HepG2 (cell line): ENCODE data around the gene CORO1C. TPM values are rescaled to one million over a fixed set of nuclear protein-coding genes. Genes with fewer than 3 reads are reported as not detected.
A peak's percentile ranks its signal among the peaks of the same experiment; 100 is the strongest.

Experiments used
- CCDC6 ChIP-seq: sonication (generic); formaldehyde crosslinking; IDR thresholded peaks from 2 replicates; pipeline ENCODE4 v1.8.1; 2022; ENCODE audit warnings: mild to moderate bottlenecking, missing genetic modification reagents, moderate library complexity
- HNF1A ChIP-seq, 2 experiments: sonication (generic) in 1 of 2; formaldehyde crosslinking in 1 of 2; IDR thresholded peaks; 2 replicates each; pipeline versions ENCODE4 v1.4.0 to v1.6.1; 2016 to 2020; ENCODE audit warnings: borderline replicate concordance in 1 of 2, low read depth in 1 of 2, mild to moderate bottlenecking in 1 of 2, missing genetic modification reagents in 1 of 2
- IRF2 ChIP-seq: IDR thresholded peaks from 2 replicates; pipeline ENCODE4 v1.6.1; 2018; ENCODE audit warnings: missing genetic modification reagents, missing compliant biosample characterization
- KLF15 ChIP-seq: sonication (generic); formaldehyde crosslinking; IDR thresholded peaks from 2 replicates; pipeline ENCODE4 v1.8.1; 2023; ENCODE audit warnings: borderline replicate concordance, mild to moderate bottlenecking, inconsistent platforms, missing genetic modification reagents, mixed read lengths
- RFX1 ChIP-seq: fragments of 450-650 bp; IDR thresholded peaks from 2 replicates; pipeline ENCODE4 v1.6.1; 2017
- SMAD1 ChIP-seq: sonication (generic); formaldehyde crosslinking; IDR thresholded peaks from 2 replicates; pipeline ENCODE4 v1.4.0; 2020; ENCODE audit warnings: missing genetic modification reagents, low read depth, mild to moderate bottlenecking, borderline replicate concordance
- TCF7L2 ChIP-seq: IDR thresholded peaks from 2 replicates; pipeline ENCODE4 v1.6.1; 2011; ENCODE audit warnings: mild to moderate bottlenecking, low read depth, low read length, moderate library complexity
- ZBTB39 ChIP-seq: sonication (generic); formaldehyde crosslinking; IDR thresholded peaks from 2 replicates; pipeline ENCODE4 v1.5.0; 2020; ENCODE audit warnings: missing genetic modification reagents
- ZNF17 ChIP-seq: sonication (generic); formaldehyde crosslinking; IDR thresholded peaks from 2 replicates; pipeline ENCODE4 v1.5.0; 2020; ENCODE audit warnings: mild to moderate bottlenecking, missing genetic modification reagents
- ZNF230 ChIP-seq: sonication (generic); formaldehyde crosslinking; IDR thresholded peaks from 2 replicates; pipeline ENCODE4 v1.4.0; 2020; ENCODE audit warnings: mild to moderate bottlenecking, missing genetic modification reagents
- ZNF383 ChIP-seq: sonication (generic); formaldehyde crosslinking; IDR thresholded peaks from 2 replicates; pipeline ENCODE4 v1.4.0; 2020; ENCODE audit warnings: missing genetic modification reagents, mild to moderate bottlenecking, borderline replicate concordance
- ZNF549 ChIP-seq: sonication (generic); formaldehyde crosslinking; IDR thresholded peaks from 2 replicates; pipeline ENCODE4 v1.5.0; 2020; ENCODE audit warnings: missing genetic modification reagents
- ZNF703 ChIP-seq: sonication (generic); formaldehyde crosslinking; IDR thresholded peaks from 2 replicates; pipeline ENCODE4 v1.5.1; 2020; ENCODE audit warnings: missing genetic modification reagents, mild to moderate bottlenecking, moderate library complexity, borderline replicate concordance
- polyA plus RNA-seq, 8 experiments: library from polyadenylated mRNA; depleted of rRNA in 3 of 8; stranded (reverse) in 7 of 8; unstranded in 1 of 8; fragments of >200 nt; fragmentation: Illumina TruSeq in 4 of 8; extraction: Trizol in 4 of 8; gene quantifications; 2 replicates each; pipeline versions ENCODE4 v1.2.1 to v1.2.3, GENCODE V29; 2011 to 2016; ENCODE audit warnings: low read depth in 4 of 8, missing spikeins in 1 of 8, mixed read lengths in 1 of 8; ENCODE audit not compliant: insufficient read depth in 1 of 8
- total RNA-seq, 5 experiments: library from RNA; depleted of rRNA; stranded (reverse); fragments of >200 nt; fragmentation: Illumina TruSeq; extraction: Trizol; gene quantifications; 2 replicates each; pipeline ENCODE4 v1.2.3, GENCODE V29; 2016; ENCODE audit warnings: low read depth in 1 of 5
- TF ChIP-seq, protein P1 (sequence below): sonication (generic); formaldehyde crosslinking; IDR thresholded peaks from 2 replicates; pipeline ENCODE4 v1.4.0; 2020; ENCODE audit warnings: missing genetic modification reagents
- TF ChIP-seq, protein P2 (sequence below): sonication (generic); formaldehyde crosslinking; IDR thresholded peaks from 2 replicates; pipeline ENCODE4 v1.8.0; 2022; ENCODE audit warnings: missing genetic modification reagents, mild to moderate bottlenecking, borderline replicate concordance

The CORO1C gene
- total and polyA plus RNA-seq, 2 of the 13 experiments (the other 11 are each of a cell fraction or from before 2014, with no cell fraction given) = 73.7 to 131 TPM

GRCh38 chr12:108734200-108734906, 3.0 kb upstream of the CORO1C start (continued):
- TF ChIP-seq ZBTB39 (0 out of 2 replicates have a peak, but pooled peaks have one; percentile 62), TCF7L2 (no peak), SMAD1 (CRISPR knock-in tag) (no peak), ZNF230 (no peak), IRF2 (CRISPR knock-in tag) (peak; percentile 77), ZNF703 (no peak), ZNF383 (CRISPR knock-in tag) (no peak), CCDC6 (CRISPR knock-in tag) (peak; percentile 41; the same call in 1 of the 2 replicates), KLF15 (CRISPR knock-in tag) (no peak), ZNF549 (no peak), HNF1A (IDR thresholded peaks at IDR 0.05; ENCODE audit: low read depth) (no peak), HNF1A (CRISPR knock-in tag; IDR thresholded peaks at IDR 0.05; ENCODE audit: borderline replicate concordance) (no peak), RFX1 (no peak), ZNF17 (CRISPR knock-in tag) (no peak)
- TF ChIP-seq, protein P1, sequence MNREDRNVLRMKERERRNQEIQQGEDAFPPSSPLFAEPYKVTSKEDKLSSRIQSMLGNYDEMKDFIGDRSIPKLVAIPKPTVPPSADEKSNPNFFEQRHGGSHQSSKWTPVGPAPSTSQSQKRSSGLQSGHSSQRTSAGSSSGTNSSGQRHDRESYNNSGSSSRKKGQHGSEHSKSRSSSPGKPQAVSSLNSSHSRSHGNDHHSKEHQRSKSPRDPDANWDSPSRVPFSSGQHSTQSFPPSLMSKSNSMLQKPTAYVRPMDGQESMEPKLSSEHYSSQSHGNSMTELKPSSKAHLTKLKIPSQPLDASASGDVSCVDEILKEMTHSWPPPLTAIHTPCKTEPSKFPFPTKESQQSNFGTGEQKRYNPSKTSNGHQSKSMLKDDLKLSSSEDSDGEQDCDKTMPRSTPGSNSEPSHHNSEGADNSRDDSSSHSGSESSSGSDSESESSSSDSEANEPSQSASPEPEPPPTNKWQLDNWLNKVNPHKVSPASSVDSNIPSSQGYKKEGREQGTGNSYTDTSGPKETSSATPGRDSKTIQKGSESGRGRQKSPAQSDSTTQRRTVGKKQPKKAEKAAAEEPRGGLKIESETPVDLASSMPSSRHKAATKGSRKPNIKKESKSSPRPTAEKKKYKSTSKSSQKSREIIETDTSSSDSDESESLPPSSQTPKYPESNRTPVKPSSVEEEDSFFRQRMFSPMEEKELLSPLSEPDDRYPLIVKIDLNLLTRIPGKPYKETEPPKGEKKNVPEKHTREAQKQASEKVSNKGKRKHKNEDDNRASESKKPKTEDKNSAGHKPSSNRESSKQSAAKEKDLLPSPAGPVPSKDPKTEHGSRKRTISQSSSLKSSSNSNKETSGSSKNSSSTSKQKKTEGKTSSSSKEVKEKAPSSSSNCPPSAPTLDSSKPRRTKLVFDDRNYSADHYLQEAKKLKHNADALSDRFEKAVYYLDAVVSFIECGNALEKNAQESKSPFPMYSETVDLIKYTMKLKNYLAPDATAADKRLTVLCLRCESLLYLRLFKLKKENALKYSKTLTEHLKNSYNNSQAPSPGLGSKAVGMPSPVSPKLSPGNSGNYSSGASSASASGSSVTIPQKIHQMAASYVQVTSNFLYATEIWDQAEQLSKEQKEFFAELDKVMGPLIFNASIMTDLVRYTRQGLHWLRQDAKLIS (CRISPR knock-in tag) = no peak
- TF ChIP-seq, protein P2, sequence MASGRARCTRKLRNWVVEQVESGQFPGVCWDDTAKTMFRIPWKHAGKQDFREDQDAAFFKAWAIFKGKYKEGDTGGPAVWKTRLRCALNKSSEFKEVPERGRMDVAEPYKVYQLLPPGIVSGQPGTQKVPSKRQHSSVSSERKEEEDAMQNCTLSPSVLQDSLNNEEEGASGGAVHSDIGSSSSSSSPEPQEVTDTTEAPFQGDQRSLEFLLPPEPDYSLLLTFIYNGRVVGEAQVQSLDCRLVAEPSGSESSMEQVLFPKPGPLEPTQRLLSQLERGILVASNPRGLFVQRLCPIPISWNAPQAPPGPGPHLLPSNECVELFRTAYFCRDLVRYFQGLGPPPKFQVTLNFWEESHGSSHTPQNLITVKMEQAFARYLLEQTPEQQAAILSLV = no peak
